NCI-H510A treated with DMSO at 0.1 percent for 48 hours (cell line): Measurements from ENCODE around the gene ZNF558.
"Not testable (repeated sequence)": the region's sequence is repeated elsewhere in the genome, so short reads cannot be mapped to it uniquely, and the experiment has no call there.

Experiments used
- DNase-seq: peaks from one replicate; lab custom pipeline; 2025; lab: John Stamatoyannopoulos, UW

The ZNF558 gene

GRCh38 chr19:8794823-8795222, 37.3 kb downstream of the ZNF558 start:
- DNase-seq = no peak

- not testable (repeated sequence) for DNase-seq
Observed at GRCh38 chr19:8773587-8773986, 58.5 kb downstream of the ZNF558 start.

- DNase-seq = not testable (repeated sequence)
Observed at GRCh38 chr19:8769265-8769664, 62.8 kb downstream of the ZNF558 start.

- not testable (repeated sequence) for DNase-seq
Observed at GRCh38 chr19:8767257-8767656, 64.8 kb downstream of the ZNF558 start.
